Uterus (tissue), 4 donors: ENCODE measurements around the gene RPL29. TPM values are rescaled to one million over a fixed set of nuclear protein-coding genes. Genes with fewer than 3 reads are reported as not detected.
A peak's percentile ranks its signal among the peaks of the same experiment; 100 is the strongest.
"Not testable (repeated sequence)": the region's sequence is repeated elsewhere in the genome, so short reads cannot be mapped to it uniquely, and the experiment has no call there.

Experiments used
- DNase-seq, 2 donors: peaks; one replicate each; pipeline ENCODE4 v3.0.0-alpha.2; 2019 to 2020
- H3K27ac ChIP-seq, 2 donors: fragments of 200-600 bp; sonication (generic); 1 replicate in 1 of 2; 2 replicates in 1 of 2; pipeline ENCODE4 v1.5.1; 2016 to 2018
- H3K27me3 ChIP-seq, 2 donors: fragments of 200-600 bp; sonication (generic); one replicate each; pipeline ENCODE4 v1.5.1; 2018 to 2019; ENCODE audit warnings: control low read depth in 1 of 2
- H3K36me3 ChIP-seq, 2 donors: fragments of 200-600 bp; sonication (generic); one replicate each; pipeline ENCODE4 v1.5.1; 2019; ENCODE audit warnings: control low read depth in 1 of 2
- H3K4me1 ChIP-seq, 2 donors: fragments of 200-600 bp; sonication (generic); one replicate each; pipeline ENCODE4 v1.5.1; 2018 to 2019; ENCODE audit warnings: control low read depth in 1 of 2
- H3K4me3 ChIP-seq, 2 donors: fragments of 200-600 bp; sonication (generic); 1 replicate in 1 of 2; 2 replicates in 1 of 2; pipeline ENCODE4 v1.5.1; 2018 to 2019; ENCODE audit warnings: mild to moderate bottlenecking in 1 of 2
- H3K9me3 ChIP-seq, 2 donors: fragments of 200-600 bp; sonication (generic); one replicate each; pipeline ENCODE4 v1.5.1; 2019; ENCODE audit warnings: control low read depth in 1 of 2
- POLR2A ChIP-seq, 2 donors: fragments of 450-650 bp; IDR thresholded peaks; one replicate each; pipeline ENCODE4 v1.6.1; 2016; ENCODE audit warnings: antibody characterized with exemption in 2 of 2, mild to moderate bottlenecking in 1 of 2, moderate library complexity in 1 of 2
- intact Hi-C: fragments of 100-400 bp; cut with DNase I; formaldehyde crosslinking; loops from one replicate; pipeline ENCODE4 v1.15.1; 2023; ENCODE audit warnings: low total_unique reads
- total RNA-seq, 4 donors: library from RNA; depleted of rRNA in 3 of 4; stranded (reverse); fragments of >200 nt in 3 of 4; gene quantifications; one replicate each; pipeline versions ENCODE4 v1.1.0 to v1.2.4, GENCODE V29; 2014 to 2023
- TF ChIP-seq, protein P1 (sequence below), 4 experiments: fragments of 200-600 bp in 2 of 4; fragments of 450-650 bp in 2 of 4; sonication (generic) in 2 of 4; IDR thresholded peaks; one replicate each; pipeline ENCODE4 v1.5.1; 2016 to 2019; ENCODE audit warnings: antibody characterized with exemption in 4 of 4, mild to moderate bottlenecking in 2 of 4, moderate library complexity in 1 of 4
- donor health status: DM: yes; HTN: yes; CAD: no.

The RPL29 gene
- total RNA-seq, 4 donors from 2014 or later = 696 to 2,362 (median 1,238) TPM

DNA sequence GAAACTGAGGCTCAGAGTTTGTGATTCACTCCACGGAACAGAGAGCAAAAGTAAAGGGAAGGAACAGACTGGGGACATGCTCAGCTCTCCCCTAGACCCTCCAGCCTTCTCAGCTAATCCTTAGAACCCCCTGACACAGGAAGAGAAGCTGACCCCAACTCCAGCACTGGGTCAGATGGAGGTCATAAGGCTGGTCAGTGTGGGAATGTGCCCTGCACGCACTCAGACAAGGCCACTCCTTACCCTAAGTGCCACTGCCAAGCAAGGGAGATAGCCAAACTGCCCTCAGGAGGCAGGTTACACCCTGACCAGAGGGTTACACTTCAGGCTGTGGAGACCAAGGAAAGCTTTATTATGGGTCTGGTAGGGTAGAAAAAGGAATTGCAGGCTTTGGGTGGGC lies 1.2 kb downstream of the RPL29 start:
- H3K9me3 ChIP-seq = no peaks in the 10 kb centered on the region
- TF ChIP-seq, protein P1, sequence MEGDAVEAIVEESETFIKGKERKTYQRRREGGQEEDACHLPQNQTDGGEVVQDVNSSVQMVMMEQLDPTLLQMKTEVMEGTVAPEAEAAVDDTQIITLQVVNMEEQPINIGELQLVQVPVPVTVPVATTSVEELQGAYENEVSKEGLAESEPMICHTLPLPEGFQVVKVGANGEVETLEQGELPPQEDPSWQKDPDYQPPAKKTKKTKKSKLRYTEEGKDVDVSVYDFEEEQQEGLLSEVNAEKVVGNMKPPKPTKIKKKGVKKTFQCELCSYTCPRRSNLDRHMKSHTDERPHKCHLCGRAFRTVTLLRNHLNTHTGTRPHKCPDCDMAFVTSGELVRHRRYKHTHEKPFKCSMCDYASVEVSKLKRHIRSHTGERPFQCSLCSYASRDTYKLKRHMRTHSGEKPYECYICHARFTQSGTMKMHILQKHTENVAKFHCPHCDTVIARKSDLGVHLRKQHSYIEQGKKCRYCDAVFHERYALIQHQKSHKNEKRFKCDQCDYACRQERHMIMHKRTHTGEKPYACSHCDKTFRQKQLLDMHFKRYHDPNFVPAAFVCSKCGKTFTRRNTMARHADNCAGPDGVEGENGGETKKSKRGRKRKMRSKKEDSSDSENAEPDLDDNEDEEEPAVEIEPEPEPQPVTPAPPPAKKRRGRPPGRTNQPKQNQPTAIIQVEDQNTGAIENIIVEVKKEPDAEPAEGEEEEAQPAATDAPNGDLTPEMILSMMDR (IDR thresholded peaks at IDR 0.05) = no peak
- H3K27me3 ChIP-seq = no peaks in the 10 kb centered on the region
- no peaks in the 10 kb centered on the region for H3K36me3 ChIP-seq
- intact Hi-C loops = no loop called here
- no peak overlapping the region for H3K4me3 ChIP-seq
- DNase-seq = no peak
- peak overlapping the region in 1 of 2 donors; percentile 87 for H3K27ac ChIP-seq
- peaks cover 0 to 6% of the 10 kb centered on the region in 2 donors for H3K4me1 ChIP-seq

DNA sequence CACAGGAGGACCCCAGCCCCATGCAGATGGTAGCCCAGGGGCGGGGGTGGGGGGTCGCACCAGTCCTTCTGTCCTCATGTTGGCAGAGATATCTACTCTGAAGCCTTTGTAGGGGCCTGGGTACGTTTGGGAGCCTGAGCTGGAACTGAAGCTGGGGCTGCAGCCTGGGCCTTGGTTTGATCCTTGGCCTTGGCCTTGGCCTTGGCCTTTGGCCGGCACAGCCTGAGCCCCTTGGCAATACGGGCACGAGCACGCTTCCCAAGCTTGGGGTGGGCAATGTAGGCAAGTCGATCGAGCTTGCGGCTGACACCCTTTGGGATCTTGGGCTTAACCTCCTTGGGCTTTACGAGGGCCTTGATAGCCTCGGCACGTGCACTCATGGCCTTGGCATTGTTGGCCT lies 2.0 kb downstream of the RPL29 start:
- H3K27me3 ChIP-seq, H3K36me3 ChIP-seq, intact Hi-C loops, H3K9me3 ChIP-seq, H3K4me3 ChIP-seq, H3K4me1 ChIP-seq, DNase-seq, H3K27ac ChIP-seq: not testable (repeated sequence)

DNA sequence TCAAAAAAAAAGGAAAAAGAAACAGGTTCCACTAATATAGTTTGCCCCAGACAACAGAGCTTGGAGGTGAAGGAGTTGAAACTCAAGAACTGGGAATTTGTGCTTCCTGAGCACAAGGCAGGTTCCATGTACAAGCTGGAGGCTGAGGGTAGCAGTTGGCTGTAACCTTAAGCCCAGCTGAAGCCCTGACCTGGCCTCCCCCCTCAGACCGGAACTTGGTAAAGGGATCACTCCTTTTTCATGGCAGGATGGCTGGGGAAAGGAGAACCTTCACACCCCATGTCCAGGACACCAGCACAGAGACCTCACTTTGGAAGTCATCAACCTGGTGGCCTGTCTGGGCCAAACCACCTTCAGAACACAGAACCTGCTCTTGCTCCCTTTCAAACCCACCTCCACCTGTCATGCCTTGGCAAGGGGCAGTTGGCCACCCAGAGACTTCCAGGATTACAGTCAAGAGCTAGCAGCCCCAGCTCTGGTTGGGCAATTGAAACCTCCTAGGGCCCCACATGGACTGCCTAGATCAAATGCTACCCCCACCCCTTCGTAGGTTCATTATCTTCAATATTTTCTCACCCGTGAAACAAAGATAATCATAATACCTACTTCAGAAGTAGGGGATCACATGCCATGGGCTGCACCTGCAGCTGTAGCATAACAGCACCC lies 3.5 kb downstream of the RPL29 start:
- Histone ChIP-seq H3K27ac (no peak overlapping the region), H3K36me3 (no peaks in the 10 kb centered on the region), H3K4me1 (peaks cover 0 to 6% of the 10 kb centered on the region in 2 donors), H3K4me3 (no peak overlapping the region), H3K9me3 (no peaks in the 10 kb centered on the region), H3K27me3 (no peaks in the 10 kb centered on the region)
- intact Hi-C loops = no loop called here
- DNase-seq = no peak
- TF ChIP-seq POLR2A (IDR thresholded peaks at IDR 0.05) = no peak
- TF ChIP-seq, protein P1 (IDR thresholded peaks at IDR 0.05) = no peak

DNA sequence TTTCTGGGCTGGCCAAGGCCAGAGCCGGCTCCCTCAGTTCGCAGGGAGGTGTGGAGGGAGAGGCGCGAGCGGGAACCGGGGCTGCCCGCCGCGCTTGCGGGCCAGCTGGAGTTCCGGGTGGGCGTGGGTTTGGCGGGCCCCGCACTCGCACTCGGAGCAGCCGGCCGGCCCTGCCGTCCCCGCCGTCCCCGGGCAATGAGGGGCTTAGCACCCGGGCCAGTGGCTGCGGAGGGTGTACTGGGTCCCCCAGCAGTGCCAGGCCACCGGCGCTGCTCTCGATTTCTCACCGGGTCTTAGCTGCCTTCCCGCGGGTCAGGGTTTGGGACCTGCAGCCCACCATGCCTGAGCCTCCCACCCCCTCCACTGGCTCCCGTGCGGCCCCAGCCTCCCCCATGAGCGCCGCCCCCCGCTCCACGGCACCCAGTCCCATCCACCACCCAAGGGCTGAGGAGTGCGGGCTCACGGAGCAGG lies 5.2 kb downstream of the RPL29 start:
- H3K27me3 ChIP-seq, H3K36me3 ChIP-seq, H3K4me1 ChIP-seq, H3K27ac ChIP-seq, H3K9me3 ChIP-seq, DNase-seq, intact Hi-C loops, H3K4me3 ChIP-seq: not testable (repeated sequence)

DNA sequence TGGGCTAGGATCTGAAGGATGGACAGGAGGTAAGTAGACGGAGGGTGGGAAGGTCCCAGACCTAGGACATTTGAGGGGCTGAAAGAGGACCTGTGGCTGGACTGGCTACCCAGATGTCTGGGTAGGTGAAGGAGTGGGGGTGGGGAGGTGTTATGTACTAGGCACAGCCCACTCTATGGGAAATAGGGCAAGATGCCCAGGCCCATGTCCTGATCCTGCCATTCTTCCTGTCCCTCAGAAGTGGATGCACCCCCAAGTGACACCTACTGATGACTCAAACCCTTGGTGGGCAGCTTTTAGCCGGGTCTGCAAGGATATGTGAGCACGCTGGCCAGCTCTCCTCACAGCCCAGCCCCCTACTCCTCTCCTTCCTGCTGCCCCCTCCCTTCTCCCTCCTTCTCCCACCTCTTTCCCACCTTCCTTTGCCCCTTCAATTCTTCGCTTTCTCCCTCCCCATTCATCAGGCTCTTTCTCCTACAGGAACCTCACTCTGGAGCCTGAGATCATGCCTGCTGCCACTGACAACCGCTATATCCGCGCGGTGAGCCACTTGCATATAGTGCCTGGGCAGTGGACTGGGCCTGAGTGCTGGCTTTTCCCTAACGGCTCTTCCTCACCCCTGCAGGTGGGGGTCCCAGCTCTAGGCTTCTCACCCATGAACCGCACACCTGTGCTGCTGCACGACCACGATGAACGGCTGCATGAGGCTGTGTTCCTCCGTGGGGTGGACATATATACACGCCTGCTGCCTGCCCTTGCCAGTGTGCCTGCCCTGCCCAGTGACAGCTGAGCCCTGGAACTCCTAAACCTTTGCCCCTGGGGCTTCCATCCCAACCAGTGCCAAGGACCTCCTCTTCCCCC lies 7.2 kb downstream of the RPL29 start:
- no peaks in the 10 kb centered on the region for H3K9me3 ChIP-seq
- no peak for TF ChIP-seq POLR2A (IDR thresholded peaks at IDR 0.05)
- TF ChIP-seq, protein P1 (IDR thresholded peaks at IDR 0.05) = no peak
- H3K36me3 ChIP-seq = no peaks in the 10 kb centered on the region
- no peak for DNase-seq
- H3K4me1 ChIP-seq = peaks cover 0 to 8% of the 10 kb centered on the region in 2 donors
- no peak overlapping the region for H3K27ac ChIP-seq
- no peaks in the 10 kb centered on the region for H3K27me3 ChIP-seq
- no peak overlapping the region for H3K4me3 ChIP-seq
- intact Hi-C loops = no loop called here

DNA sequence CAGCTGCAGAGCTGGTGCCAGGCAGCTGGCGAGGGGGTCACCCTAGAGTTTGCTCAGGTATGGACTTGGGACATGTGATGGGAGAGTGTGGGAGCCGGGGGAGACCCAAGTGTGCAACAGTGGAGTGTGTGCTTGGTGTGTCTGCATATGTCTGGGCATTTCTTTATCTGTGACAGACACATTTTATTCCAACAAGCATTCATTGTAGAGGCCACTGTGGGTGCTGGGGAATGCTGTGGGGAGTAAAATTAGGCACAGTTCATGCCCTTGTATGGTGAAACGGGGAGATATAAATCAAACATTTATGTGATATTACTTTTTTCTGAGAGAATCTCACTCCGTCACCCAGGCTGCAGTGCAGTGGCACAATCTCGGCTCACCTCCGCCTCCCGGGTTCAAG lies 8.1 kb downstream of the RPL29 start:
- no peak overlapping the region for H3K27ac ChIP-seq
- intact Hi-C loops = no loop called here
- no peaks in the 10 kb centered on the region for H3K27me3 ChIP-seq
- no peak for TF ChIP-seq POLR2A (IDR thresholded peaks at IDR 0.05)
- TF ChIP-seq, protein P1 (IDR thresholded peaks at IDR 0.05) = no peak
- no peaks in the 10 kb centered on the region for H3K36me3 ChIP-seq
- no peak for DNase-seq
- H3K4me3 ChIP-seq = no peak overlapping the region
- H3K9me3 ChIP-seq = no peaks in the 10 kb centered on the region
- H3K4me1 ChIP-seq = peaks cover 0 to 8% of the 10 kb centered on the region in 2 donors
